Measurements from ENCODE around the gene ECSCR. TPM values are rescaled to one million over a fixed set of nuclear protein-coding genes. Genes with fewer than 3 reads are reported as not detected.

Gene ECSCR
- total and polyA plus RNA-seq, 2 donors (not counting 3 experiments of a cell fraction or from before 2014, with no cell fraction given) = 365 to 1,085 TPM

- Histone ChIP-seq H4K20me1 (replicated peaks; ENCODE audit: control insufficient read depth, extremely low read depth, insufficient read depth, low read length) (no peaks in the 10 kb centered on the region), H3K27me3 (ENCODE audit: control insufficient read depth in 2 of 2, insufficient read depth in 2 of 2, low read length in 2 of 2) (no peaks in the 10 kb centered on the region), H3K9me1 (replicated peaks; ENCODE audit: control insufficient read depth, extremely low read depth, insufficient read depth, low read length) (no peaks in the 10 kb centered on the region), H3K79me2 (ENCODE audit: control insufficient read depth, insufficient read depth, low read length) (no peaks in the 10 kb centered on the region), H3K4me1 (ENCODE audit: control insufficient read depth, extremely low read depth, insufficient read depth, low read length) (peaks cover 25% of the 10 kb centered on the region), H3K27ac (ENCODE audit: insufficient read depth, low read depth, low read length) (no peak overlapping the region), H3K4me3 (replicated peaks in 1 of 3; ENCODE audit: insufficient read depth in 1 of 3, low read depth in 1 of 3, low read length in 3 of 3) (no peak overlapping the region), H3K4me2 (ENCODE audit: insufficient read depth, low read length) (no peak overlapping the region), H3K9ac (replicated peaks; ENCODE audit: extremely low read depth, insufficient read depth, low read length) (no peak overlapping the region), H2AFZ (ENCODE audit: low read depth, low read length) (no peak overlapping the region), H3K9me3 (replicated peaks; ENCODE audit: control insufficient read depth, insufficient read depth, low read length) (no peaks in the 10 kb centered on the region), H3K36me3 (ENCODE audit: control insufficient read depth in 2 of 2, extremely low read depth in 1 of 2, insufficient read depth in 2 of 2, low read length in 2 of 2) (peaks cover 10 to 12% of the 10 kb centered on the region in 2 experiments)
- DNase-seq (ENCODE audit: low read depth, low spot score) (no peak), FAIRE-seq (no peak)
- ChIA-PET POLR2A (no interaction called here), CTCF (interaction anchor here (1.2 to 1.7 kb wide), 2 partner anchors 9 to 10 kb away, joined by 3 to 4 read pairs; no protein-coding TSS in a partner anchor)
- TF ChIP-seq POLR2A (IDR thresholded peaks at IDR 0.05; ENCODE audit: low read depth, low read length) (no peak), MYC (IDR thresholded peaks at IDR 0.05; ENCODE audit: low read depth, low read length) (no peak), EZH2 (IDR thresholded peaks at IDR 0.05; ENCODE audit: borderline replicate concordance, low read depth, low read length, severe bottlenecking) (no peak), GATA2 (IDR thresholded peaks at IDR 0.05; ENCODE audit: insufficient read depth, insufficient read length, low read depth, low read length) (no peak), FOS (IDR thresholded peaks at IDR 0.05; ENCODE audit: borderline replicate concordance, insufficient read depth, low read length) (no peak), JUN (IDR thresholded peaks at IDR 0.05; ENCODE audit: borderline replicate concordance, insufficient read depth, insufficient read length, low read depth) (no peak), POLR2AphosphoS5 (IDR thresholded peaks at IDR 0.05; ENCODE audit: insufficient read depth, low read depth, low read length) (no peak)
- TF ChIP-seq, protein P1, sequence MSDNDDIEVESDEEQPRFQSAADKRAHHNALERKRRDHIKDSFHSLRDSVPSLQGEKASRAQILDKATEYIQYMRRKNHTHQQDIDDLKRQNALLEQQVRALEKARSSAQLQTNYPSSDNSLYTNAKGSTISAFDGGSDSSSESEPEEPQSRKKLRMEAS (IDR thresholded peaks at IDR 0.05; ENCODE audit: insufficient read depth, insufficient read length) = no peak
- TF ChIP-seq, protein P2, sequence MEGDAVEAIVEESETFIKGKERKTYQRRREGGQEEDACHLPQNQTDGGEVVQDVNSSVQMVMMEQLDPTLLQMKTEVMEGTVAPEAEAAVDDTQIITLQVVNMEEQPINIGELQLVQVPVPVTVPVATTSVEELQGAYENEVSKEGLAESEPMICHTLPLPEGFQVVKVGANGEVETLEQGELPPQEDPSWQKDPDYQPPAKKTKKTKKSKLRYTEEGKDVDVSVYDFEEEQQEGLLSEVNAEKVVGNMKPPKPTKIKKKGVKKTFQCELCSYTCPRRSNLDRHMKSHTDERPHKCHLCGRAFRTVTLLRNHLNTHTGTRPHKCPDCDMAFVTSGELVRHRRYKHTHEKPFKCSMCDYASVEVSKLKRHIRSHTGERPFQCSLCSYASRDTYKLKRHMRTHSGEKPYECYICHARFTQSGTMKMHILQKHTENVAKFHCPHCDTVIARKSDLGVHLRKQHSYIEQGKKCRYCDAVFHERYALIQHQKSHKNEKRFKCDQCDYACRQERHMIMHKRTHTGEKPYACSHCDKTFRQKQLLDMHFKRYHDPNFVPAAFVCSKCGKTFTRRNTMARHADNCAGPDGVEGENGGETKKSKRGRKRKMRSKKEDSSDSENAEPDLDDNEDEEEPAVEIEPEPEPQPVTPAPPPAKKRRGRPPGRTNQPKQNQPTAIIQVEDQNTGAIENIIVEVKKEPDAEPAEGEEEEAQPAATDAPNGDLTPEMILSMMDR (IDR thresholded peaks at IDR 0.05; ENCODE audit: extremely low read depth in 1 of 2, insufficient read depth in 1 of 2, low read depth in 1 of 2, low read length in 2 of 2) = no peak
- intact Hi-C loops (cut with micrococcal nuclease) (no loop called here), dilution Hi-C loops (cut with MboI; ENCODE audit: extremely low pct_ligation_motif_present, low sequenced_read_pairs) (loop anchor here (10.0 kb wide), 1 partner anchor 109 kb away; no protein-coding TSS in a partner anchor)
- no TSS peak for BruUV-seq (replicated peaks)
These were observed 47.2 kb downstream of the ECSCR start for GRCh38 chr5:139415221-139415861.
